ENCODE results near the gene COX5A. TPM values are rescaled to one million over a fixed set of nuclear protein-coding genes. Genes with fewer than 3 reads are reported as not detected.
"Not testable (repeated sequence)": the region's sequence is repeated elsewhere in the genome, so short reads cannot be mapped to it uniquely, and the experiment has no call there.

The COX5A gene
- total RNA-seq, 6 experiments from 2014 or later = 130 to 169 (median 141) TPM

DNA sequence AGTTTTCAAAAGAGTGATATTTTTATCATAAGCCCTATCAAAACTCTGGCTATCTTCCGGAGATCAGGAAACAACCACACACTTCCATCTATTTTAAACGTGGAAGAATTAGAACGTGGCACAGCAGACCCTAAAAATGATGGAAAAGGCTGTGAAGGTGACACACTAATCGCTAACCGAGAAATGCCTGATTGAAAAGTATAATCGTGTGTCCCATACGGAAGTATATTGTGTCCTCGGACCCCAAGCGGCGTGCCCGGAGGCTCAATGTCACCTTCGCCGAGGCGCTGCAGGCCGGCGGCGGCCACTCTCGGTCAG is 642 bp downstream of the COX5A start:
- intact Hi-C loops (cut with DNase I) = no loop called here
- Histone ChIP-seq H3K36me3 (no peaks in the 10 kb centered on the region), H3K27me3 (no peaks in the 10 kb centered on the region), H3K27ac (peak overlapping the region; percentile 84 to 95 (median 95)), H3K9me3 (no peaks in the 10 kb centered on the region), H3K4me3 (peak overlapping the region; percentile 81 to 99 (median 99)), H3K4me1 (peaks cover 0 to 30% (median 10%) of the 10 kb centered on the region in 4 donors)
- WGBS (ENCODE audit: insufficient coverage, low coverage, low lambda C conversion rate, missing lambda C conversion rate) = 3% methylated on average over 14 of the region's 18 CpGs
- no peak for DNase-seq
- ATAC-seq = no peak
- TF ChIP-seq, protein P1, sequence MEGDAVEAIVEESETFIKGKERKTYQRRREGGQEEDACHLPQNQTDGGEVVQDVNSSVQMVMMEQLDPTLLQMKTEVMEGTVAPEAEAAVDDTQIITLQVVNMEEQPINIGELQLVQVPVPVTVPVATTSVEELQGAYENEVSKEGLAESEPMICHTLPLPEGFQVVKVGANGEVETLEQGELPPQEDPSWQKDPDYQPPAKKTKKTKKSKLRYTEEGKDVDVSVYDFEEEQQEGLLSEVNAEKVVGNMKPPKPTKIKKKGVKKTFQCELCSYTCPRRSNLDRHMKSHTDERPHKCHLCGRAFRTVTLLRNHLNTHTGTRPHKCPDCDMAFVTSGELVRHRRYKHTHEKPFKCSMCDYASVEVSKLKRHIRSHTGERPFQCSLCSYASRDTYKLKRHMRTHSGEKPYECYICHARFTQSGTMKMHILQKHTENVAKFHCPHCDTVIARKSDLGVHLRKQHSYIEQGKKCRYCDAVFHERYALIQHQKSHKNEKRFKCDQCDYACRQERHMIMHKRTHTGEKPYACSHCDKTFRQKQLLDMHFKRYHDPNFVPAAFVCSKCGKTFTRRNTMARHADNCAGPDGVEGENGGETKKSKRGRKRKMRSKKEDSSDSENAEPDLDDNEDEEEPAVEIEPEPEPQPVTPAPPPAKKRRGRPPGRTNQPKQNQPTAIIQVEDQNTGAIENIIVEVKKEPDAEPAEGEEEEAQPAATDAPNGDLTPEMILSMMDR (IDR thresholded peaks at IDR 0.05) = no peak
- TF ChIP-seq POLR2A (IDR thresholded peaks at IDR 0.05) = no peak

DNA sequence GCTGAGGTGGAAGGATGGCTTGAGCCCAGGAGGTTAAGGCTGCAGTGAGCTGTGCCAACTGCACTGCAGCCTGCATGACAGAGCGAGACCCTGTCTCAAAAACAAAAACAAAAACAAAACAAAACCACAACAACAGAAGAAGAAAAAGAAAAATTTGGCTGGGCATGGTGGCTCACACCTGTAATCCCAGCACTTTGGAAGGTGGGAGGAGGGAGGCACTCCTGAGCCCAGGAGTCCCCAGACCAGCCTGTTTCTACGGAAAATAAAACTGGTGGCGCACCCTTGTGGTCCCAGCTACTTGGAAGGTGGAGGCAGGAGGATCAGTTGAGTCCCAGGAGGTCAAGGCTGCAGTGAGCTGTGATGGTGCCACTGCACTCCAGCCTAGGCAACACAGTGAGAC is 2.7 kb downstream of the COX5A start:
- ATAC-seq; H3K4me3 ChIP-seq; intact Hi-C loops (cut with DNase I); DNase-seq; H3K36me3 ChIP-seq; H3K9me3 ChIP-seq; H3K27me3 ChIP-seq: not testable (repeated sequence)
- H3K27ac ChIP-seq = peak overlapping the region in 1 of 3 donors; percentile 24
- H3K4me1 ChIP-seq = peaks cover 0 to 30% (median 10%) of the 10 kb centered on the region in 4 donors
- WGBS (ENCODE audit: insufficient coverage, low coverage, low lambda C conversion rate, missing lambda C conversion rate) = 73% methylated on average over 2 of the region's 3 CpGs

DNA sequence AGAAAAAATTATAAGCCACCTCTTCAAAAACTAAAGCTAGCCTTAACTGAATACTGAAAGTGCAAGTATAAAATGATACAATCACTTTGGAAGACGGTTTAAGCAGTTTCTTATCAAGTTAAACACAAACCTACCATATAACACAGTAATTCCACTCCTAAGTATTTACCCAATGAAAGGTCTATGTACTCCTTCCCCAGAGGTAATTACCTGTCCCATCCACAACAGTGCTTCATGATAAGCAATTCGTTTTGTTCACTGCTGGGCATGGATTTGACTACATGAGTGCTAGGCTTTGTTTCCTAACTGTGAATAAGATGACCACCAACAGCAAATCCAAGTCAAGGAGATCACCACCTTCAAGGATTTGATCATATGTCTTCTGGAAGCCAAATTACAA is 4.3 kb downstream of the COX5A start:
- intact Hi-C loops (cut with DNase I) = no loop called here
- 21% methylated on average over 2 of the region's 2 CpGs for WGBS (ENCODE audit: insufficient coverage, low coverage, low lambda C conversion rate, missing lambda C conversion rate)
- ATAC-seq = no peak

DNA sequence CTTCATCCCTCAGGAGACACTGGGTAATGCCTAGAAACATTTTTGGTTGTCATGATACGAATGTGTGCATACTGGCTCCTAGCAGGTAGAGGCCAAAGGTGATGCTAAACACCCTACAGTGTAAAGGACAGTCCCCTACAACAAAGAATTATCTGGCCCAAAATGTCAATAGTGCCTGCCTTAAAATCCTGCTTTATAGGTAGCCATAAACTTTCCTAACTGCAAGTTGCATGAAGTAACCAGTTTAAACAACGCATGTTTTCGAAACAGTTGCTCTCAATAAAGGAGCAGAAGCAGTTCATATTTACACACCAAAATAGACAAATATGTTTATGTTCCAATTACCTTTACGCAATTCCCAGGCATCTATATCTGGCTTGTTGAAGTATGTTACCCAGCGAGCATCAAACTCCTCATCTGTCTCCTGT is 9.1 kb downstream of the COX5A start:
- intact Hi-C loops (cut with DNase I) = no loop called here
- H3K4me3 ChIP-seq = no peak overlapping the region
- DNase-seq = no peak
- H3K36me3 ChIP-seq = peaks cover 7 to 54% (median 30%) of the 10 kb centered on the region in 4 donors
- 46% methylated on average over 5 of the region's 5 CpGs for WGBS (ENCODE audit: insufficient coverage, low coverage, low lambda C conversion rate, missing lambda C conversion rate)
- H3K27ac ChIP-seq = no peak overlapping the region
- no peaks in the 10 kb centered on the region for H3K27me3 ChIP-seq
- peaks cover 0 to 18% (median 2%) of the 10 kb centered on the region in 4 donors for H3K4me1 ChIP-seq
- ATAC-seq = peak; percentile 20 to 77 (median 48)
- TF ChIP-seq POLR2A (IDR thresholded peaks at IDR 0.05) = no peak
- TF ChIP-seq, protein P1 (IDR thresholded peaks at IDR 0.05) = no peak
- H3K9me3 ChIP-seq = no peaks in the 10 kb centered on the region

More for the DNA sequence above, 4.3 kb downstream of the COX5A start:
- Histone ChIP-seq H3K4me3 (no peak overlapping the region), H3K36me3 (peaks cover 0 to 18% (median 8%) of the 10 kb centered on the region in 4 donors), H3K27ac (no peak overlapping the region), H3K27me3 (no peaks in the 10 kb centered on the region), H3K4me1 (peaks cover 0 to 40% (median 10%) of the 10 kb centered on the region in 4 donors), H3K9me3 (no peaks in the 10 kb centered on the region)
- no peak for TF ChIP-seq POLR2A (IDR thresholded peaks at IDR 0.05)
- TF ChIP-seq, protein P1 (IDR thresholded peaks at IDR 0.05) = no peak
- DNase-seq = no peak

DNA sequence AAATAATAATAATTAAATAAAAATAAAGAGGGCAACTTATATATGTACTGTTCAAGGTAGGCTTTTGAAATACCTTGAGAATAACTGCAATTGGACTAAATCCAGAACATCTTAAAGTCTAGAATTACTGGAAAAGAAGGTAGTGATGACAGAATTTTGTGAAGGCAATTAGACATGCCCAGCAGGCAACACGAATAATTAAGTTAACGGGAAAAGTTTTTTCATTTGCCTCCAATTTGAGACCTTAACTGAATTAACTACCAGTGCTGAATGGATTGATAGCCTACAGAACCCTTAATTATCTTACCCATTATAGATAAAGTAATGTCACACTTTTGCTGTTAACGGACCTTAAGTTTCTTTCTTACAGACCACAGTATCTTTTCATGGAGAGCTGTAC is 13.3 kb downstream of the COX5A start:
- no peaks in the 10 kb centered on the region for H3K27me3 ChIP-seq

More for the DNA sequence above, 13.3 kb downstream of the COX5A start:
- ATAC-seq (no peak), DNase-seq (no peak)
- WGBS (ENCODE audit: insufficient coverage, low coverage, low lambda C conversion rate, missing lambda C conversion rate) = 96% methylated on average over 3 of the region's 3 CpGs
- TF ChIP-seq, protein P1 (IDR thresholded peaks at IDR 0.05) = no peak
- no peak for TF ChIP-seq POLR2A (IDR thresholded peaks at IDR 0.05)
- Histone ChIP-seq H3K36me3 (peaks cover 7 to 87% (median 52%) of the 10 kb centered on the region in 4 donors), H3K27ac (no peak overlapping the region), H3K4me3 (no peak overlapping the region), H3K9me3 (no peaks in the 10 kb centered on the region), H3K4me1 (peaks cover 0 to 12% (median 0%) of the 10 kb centered on the region in 4 donors)
- intact Hi-C loops (cut with DNase I) = no loop called here

All from right lobe of liver (tissue), 6 donors.